K562 (cell line): Measurements from ENCODE around the gene HMG20B. TPM values are rescaled to one million over a fixed set of nuclear protein-coding genes. Genes with fewer than 3 reads are reported as not detected.

Experiments
- ATAC-seq: fragments of 200-7000 bp; cut with Tn5 transposase; 3 replicates; pipeline ENCODE4 v1.9.1; 2020; ENCODE audit warnings: moderate library complexity
- BruUV-seq: library from RNA; stranded (reverse); fragments of 400-500 nt; replicated peaks from 2 replicates; lab custom pipeline; 2021; lab: Mats Ljungman, UMichigan
- CTCF ChIA-PET: fragments of 300-600 bp; formaldehyde crosslinking; extraction: SDS; loops from one replicate; lab custom pipeline; 2021; ENCODE audit warnings: low intra/inter-chr PET ratio; lab: Yijun Ruan, JAX
- POLR2A ChIA-PET: fragments of 300-600, 350-650 bp; sonication (Branson Sonifier 250); formaldehyde crosslinking; extraction: SDS; loops from one replicate; lab custom pipeline; 2021; ENCODE audit warnings: antibody characterized with exemption, inconsistent platforms; lab: Yijun Ruan, JAX
- DNase-seq, 4 experiments: peaks; one replicate each; pipeline versions ENCODE4 v3.0.0 to v3.0.0-alpha.2; 2011 to 2018; ENCODE audit warnings: low spot score in 3 of 4, mixed read lengths in 3 of 4; ENCODE audit errors: extremely low read depth in 1 of 4
- FAIRE-seq: peaks from 2 replicates; lab custom pipeline; 2011; peaks lifted over from hg19 to GRCh38; lab: Jason Lieb, UNC
- H2AFZ ChIP-seq: 2 replicates; pipeline ENCODE4 v1.6.0; 2011; ENCODE audit warnings: low read depth, low read length, control low read depth, inconsistent platforms
- H3K27ac ChIP-seq: fragments of 200-600 bp; 3 replicates; pipeline ENCODE4 v1.8.0; 2011; ENCODE audit warnings: low read depth, mild to moderate bottlenecking, control low read depth, inconsistent platforms, low read length, moderate library complexity, mixed read lengths; ENCODE audit errors: extremely low read depth
- H3K27me3 ChIP-seq, 2 experiments: fragments of 300-600 bp in 1 of 2; 2 replicates in 1 of 2; 3 replicates in 1 of 2; pipeline versions ENCODE4 v1.6.0 to v1.8.0; 2011; ENCODE audit warnings: inconsistent platforms in 2 of 2, low read length in 2 of 2, mild to moderate bottlenecking in 1 of 2, mixed read lengths in 1 of 2, moderate library complexity in 1 of 2; ENCODE audit not compliant: control insufficient read depth in 2 of 2, insufficient read depth in 2 of 2
- H3K36me3 ChIP-seq: fragments of 300-600 bp; 3 replicates; pipeline ENCODE4 v1.8.0; 2011; ENCODE audit warnings: mild to moderate bottlenecking, low read length, inconsistent platforms; ENCODE audit not compliant: control insufficient read depth, insufficient read depth
- H3K4me1 ChIP-seq, 2 experiments: fragments of 200-600 bp in 1 of 2; replicated peaks in 1 of 2; 2 replicates in 1 of 2; 3 replicates in 1 of 2; pipeline versions ENCODE4 v1.5.1 to v1.8.0; 2011; ENCODE audit warnings: inconsistent platforms in 2 of 2, low read length in 2 of 2, mild to moderate bottlenecking in 1 of 2, mixed read lengths in 1 of 2, moderate library complexity in 1 of 2; ENCODE audit not compliant: control insufficient read depth in 2 of 2, insufficient read depth in 2 of 2
- H3K4me2 ChIP-seq: 2 replicates; pipeline ENCODE4 v1.6.1; 2011; ENCODE audit warnings: low read length, control low read depth, inconsistent platforms, mixed read lengths; ENCODE audit not compliant: insufficient read depth
- H3K4me3 ChIP-seq: fragments of 200-600 bp; sonication (generic), shearing (Covaris generic); 2 replicates; pipeline ENCODE4 v1.5.1; 2016; ENCODE audit warnings: control low read depth, inconsistent platforms
- H3K79me2 ChIP-seq: fragments of 200-600 bp; 3 replicates; pipeline ENCODE4 v1.8.0; 2011; ENCODE audit warnings: low read length, inconsistent platforms; ENCODE audit not compliant: control insufficient read depth, insufficient read depth
- H3K9ac ChIP-seq, 2 experiments: 2 replicates each; pipeline versions ENCODE4 v1.6.0 to v1.6.1; 2011; ENCODE audit warnings: low read depth in 2 of 2, low read length in 2 of 2, control low read depth in 1 of 2, inconsistent platforms in 1 of 2, mild to moderate bottlenecking in 1 of 2, mixed read lengths in 1 of 2; ENCODE audit not compliant: insufficient read depth in 1 of 2
- H3K9me1 ChIP-seq: one replicate; pipeline ENCODE4 v1.6.0; 2011; ENCODE audit warnings: inconsistent platforms, mild to moderate bottlenecking, low read length, moderate library complexity; ENCODE audit not compliant: control insufficient read depth, insufficient read depth
- H3K9me3 ChIP-seq: replicated peaks from 2 replicates; pipeline ENCODE4 v1.5.1; 2011; ENCODE audit warnings: low read depth, low read length, inconsistent platforms; ENCODE audit not compliant: control insufficient read depth, insufficient read depth
- H4K20me1 ChIP-seq: replicated peaks from 2 replicates; pipeline ENCODE4 v1.6.1; 2011; ENCODE audit warnings: low read length, inconsistent platforms, mixed read lengths; ENCODE audit not compliant: control insufficient read depth, insufficient read depth
- KLF6 ChIP-seq: fragments of 250-450 bp; sonication (Bioruptor Pico); IDR thresholded peaks from 2 replicates; pipeline ENCODE4 v1.4.0; 2020; ENCODE audit warnings: mild to moderate bottlenecking, moderate library complexity, borderline replicate concordance
- MCM7 ChIP-seq, 2 experiments: fragments of 450-650 bp; IDR thresholded peaks; 2 replicates each; pipeline ENCODE4 v1.6.1; 2016 to 2018
- NR2C1 ChIP-seq, 2 experiments: fragments of 450-650 bp; IDR thresholded peaks; 2 replicates each; pipeline ENCODE4 v1.6.1; 2017; ENCODE audit warnings: mild to moderate bottlenecking in 2 of 2, antibody characterized with exemption in 1 of 2, inconsistent platforms in 1 of 2, missing compliant biosample characterization in 1 of 2, missing genetic modification characterization in 1 of 2
- POLR2A ChIP-seq: fragments of 450-650 bp; conservative IDR thresholded peaks from 2 replicates; pipeline ENCODE4 v1.6.1; 2016
- POLR2AphosphoS2 ChIP-seq: IDR thresholded peaks from 2 replicates; pipeline ENCODE4 v1.6.1; 2012; ENCODE audit warnings: low read length, improper control_type of control experiment
- POLR2G ChIP-seq: fragments of 200-400 bp; formaldehyde crosslinking; IDR thresholded peaks from 2 replicates; pipeline ENCODE4 v1.6.1; 2017; ENCODE audit warnings: low read depth, mild to moderate bottlenecking, antibody characterized with exemption, low read length, moderate library complexity
- RBFOX2 ChIP-seq: fragments of 200-400 bp; formaldehyde crosslinking; IDR thresholded peaks from 2 replicates; pipeline ENCODE4 v1.6.1; 2017; ENCODE audit warnings: low read depth, mild to moderate bottlenecking, low read length, moderate library complexity
- RBM22 ChIP-seq: fragments of 200-400 bp; formaldehyde crosslinking; IDR thresholded peaks from 2 replicates; pipeline ENCODE4 v1.6.1; 2018; ENCODE audit warnings: low read length, low read depth; ENCODE audit not compliant: poor library complexity, severe bottlenecking
- RBM25 ChIP-seq: fragments of 200-400 bp; formaldehyde crosslinking; IDR thresholded peaks from 2 replicates; pipeline ENCODE4 v1.6.1; 2018; ENCODE audit warnings: low read length, low read depth, moderate library complexity; ENCODE audit not compliant: severe bottlenecking
- ZKSCAN8 ChIP-seq: fragments of 200-800 bp; sonication (Bioruptor generic); IDR thresholded peaks from 2 replicates; pipeline ENCODE4 v1.6.1; 2016; ENCODE audit warnings: missing genetic modification characterization, missing compliant biosample characterization
- WGBS: fragments of 100-300 bp; shearing (Covaris generic); methylation state at CpG from one replicate; pipeline ENCODE4 v1.1.6; 2016; ENCODE audit warnings: low coverage, mixed read lengths; ENCODE audit not compliant: insufficient coverage; ENCODE audit errors: missing lambda C conversion rate; 5-methylcytosine and 5-hydroxymethylcytosine counted together
- in situ Hi-C: fragments of 300-500 bp; cut with MboI; formaldehyde crosslinking; loops from 4 replicates; pipeline ENCODE4 v1.15.0; 2018; ENCODE audit warnings: inconsistent platforms, mixed read lengths
- intact Hi-C: fragments of 100-400 bp; cut with micrococcal nuclease; formaldehyde crosslinking; loops from 2 replicates; pipeline ENCODE4 v1.14.2; 2022
- polyA plus RNA-seq, 8 experiments: library from polyadenylated mRNA; depleted of rRNA in 4 of 8; stranded (reverse) in 5 of 8; unstranded in 3 of 8; fragments of >200 nt; fragmentation: Nextera tagmentation in 2 of 8; fragmentation: Illumina TruSeq in 1 of 8; extraction: Ambion mirVana in 2 of 8; extraction: Trizol in 1 of 8; gene quantifications; 2 replicates each; pipeline versions ENCODE4 v1.2.1 to v1.2.3, GENCODE V29; 2011 to 2014; ENCODE audit warnings: inconsistent platforms in 1 of 8, missing spikeins in 1 of 8
- total RNA-seq, 7 experiments: library from RNA; depleted of rRNA in 6 of 7; stranded (reverse); fragments of >200 nt in 6 of 7; fragmentation: Illumina TruSeq in 2 of 7; extraction: Trizol in 2 of 7; gene quantifications; 2 replicates each; pipeline versions ENCODE4 v1.2.1 to v1.2.3, GENCODE V29; 2011 to 2021; ENCODE audit warnings: low replicate concordance in 1 of 7
- TF ChIP-seq, protein P1 (sequence below): conservative IDR thresholded peaks from 2 replicates; pipeline ENCODE4 v1.6.1; 2011; ENCODE audit warnings: low read depth, mild to moderate bottlenecking, low read length; ENCODE audit not compliant: control insufficient read depth

The HMG20B gene
- total and polyA plus RNA-seq, 9 of the 15 experiments (the other 6 are each of a cell fraction or from before 2014, with no cell fraction given) = 0.35 to 172 (median 38.6) TPM

DNA sequence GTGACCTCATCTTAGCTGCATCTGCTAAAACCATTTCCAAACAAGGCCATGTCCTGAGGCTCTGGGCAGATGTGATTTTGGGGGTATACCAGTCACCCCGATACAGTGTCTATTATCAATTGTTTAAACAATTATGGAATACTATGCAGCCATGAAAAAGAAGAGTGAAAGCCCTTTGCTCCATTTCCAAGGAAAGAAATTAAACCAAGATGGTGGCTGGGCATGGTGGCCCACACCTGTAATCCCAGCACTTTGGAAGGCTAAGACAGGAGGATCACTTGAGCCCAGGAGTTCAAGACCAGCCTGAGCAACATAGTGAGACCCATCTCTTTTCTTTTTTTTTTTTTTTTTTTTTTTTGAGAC, 33.0 kb upstream of the HMG20B start (continued):
- TF ChIP-seq, protein P1, sequence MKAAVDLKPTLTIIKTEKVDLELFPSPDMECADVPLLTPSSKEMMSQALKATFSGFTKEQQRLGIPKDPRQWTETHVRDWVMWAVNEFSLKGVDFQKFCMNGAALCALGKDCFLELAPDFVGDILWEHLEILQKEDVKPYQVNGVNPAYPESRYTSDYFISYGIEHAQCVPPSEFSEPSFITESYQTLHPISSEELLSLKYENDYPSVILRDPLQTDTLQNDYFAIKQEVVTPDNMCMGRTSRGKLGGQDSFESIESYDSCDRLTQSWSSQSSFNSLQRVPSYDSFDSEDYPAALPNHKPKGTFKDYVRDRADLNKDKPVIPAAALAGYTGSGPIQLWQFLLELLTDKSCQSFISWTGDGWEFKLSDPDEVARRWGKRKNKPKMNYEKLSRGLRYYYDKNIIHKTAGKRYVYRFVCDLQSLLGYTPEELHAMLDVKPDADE = no peak
- TF ChIP-seq RBM25 = peak; percentile 89

DNA sequence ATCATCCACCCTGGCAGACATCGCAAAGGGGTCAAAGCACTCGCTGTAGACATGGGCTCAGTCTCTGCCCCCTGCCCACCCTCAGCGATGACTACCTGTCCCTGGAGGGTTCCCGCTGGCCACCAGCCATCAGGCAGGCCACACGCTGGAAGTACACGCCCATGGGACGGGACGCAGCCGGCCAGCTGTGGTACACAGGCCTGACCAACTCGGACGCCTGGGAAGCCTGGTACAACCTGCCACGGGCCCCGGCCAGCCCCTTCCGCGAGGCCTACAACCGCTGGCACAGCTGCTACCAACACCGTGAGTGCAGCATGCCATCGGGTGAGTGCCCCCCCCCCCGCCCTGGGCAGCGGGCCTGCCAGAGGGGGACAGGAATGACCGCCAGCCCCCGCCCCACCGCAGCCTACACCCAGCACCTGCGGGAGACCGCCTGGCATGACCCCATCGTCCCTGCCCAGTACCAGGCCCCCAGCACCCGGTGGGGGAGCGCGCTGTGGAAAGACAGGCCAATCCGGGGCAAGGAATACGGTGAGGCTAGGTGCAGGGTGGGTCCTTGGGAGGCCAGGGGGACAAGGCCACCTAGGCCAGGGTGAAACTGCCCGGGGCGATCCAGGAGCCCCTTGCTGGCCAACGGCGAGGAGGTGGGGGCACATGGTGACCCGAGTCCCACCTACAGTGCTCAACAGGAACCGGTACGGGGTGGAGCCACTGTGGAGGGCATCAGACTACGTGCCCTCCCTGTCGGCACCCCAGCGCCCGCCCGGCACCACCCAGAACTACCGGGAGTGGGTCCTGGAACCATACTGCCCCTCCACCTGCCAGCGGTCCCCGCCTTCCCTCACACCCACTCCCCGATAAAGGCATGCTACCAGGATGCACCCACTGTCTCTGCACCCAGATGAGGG, 29.3 kb upstream of the HMG20B start:
- WGBS = 95% methylated on average over 25 of the region's 47 CpGs
- peaks cover 53% of the 10 kb centered on the region; the same call in 2 of the 3 replicates for H3K36me3 ChIP-seq
- H3K9me1 ChIP-seq = no peaks in the 10 kb centered on the region
- ChIA-PET CTCF (interaction anchor here (0.9 kb wide), 1 partner anchor 76 kb away, joined by 5 read pairs; no protein-coding TSS in a partner anchor), POLR2A (interaction anchor here (0.6 to 0.7 kb wide), 2 partner anchors 13 to 64 kb away, joined by 3 read pairs; no protein-coding TSS in a partner anchor)
- no peaks in the 10 kb centered on the region for H3K79me2 ChIP-seq
- H3K9me3 ChIP-seq = no peaks in the 10 kb centered on the region
- in situ Hi-C loops (no loop called here), intact Hi-C loops (loop anchor here (10.0 kb wide), 1 partner anchor 61 kb away; the partner anchor contains the start of gene TBXA2R)
- no peak overlapping the region for H2AFZ ChIP-seq
- H3K9ac ChIP-seq = peak overlapping the region in 1 of 2 experiments; percentile 45; a peak in 1 of 4 replicates
- FAIRE-seq (no peak), ATAC-seq (no peak), DNase-seq (no peak)
- H4K20me1 ChIP-seq = peaks cover 5% of the 10 kb centered on the region; the same call in 1 of the 2 replicates
- no peak for TF ChIP-seq ZKSCAN8 (CRISPR knock-in tag)
- TF ChIP-seq RBM22 = peak; percentile 52
- TF ChIP-seq RBFOX2 = peak; percentile 37; the same call in 1 of the 2 replicates
- 0 out of 2 replicates have a peak, but pooled peaks have one; percentile 5 for TF ChIP-seq POLR2AphosphoS2
- peak; percentile 19; the same call in 1 of the 2 replicates for TF ChIP-seq POLR2A
- TF ChIP-seq POLR2G = peak; percentile 64; the same call in 1 of the 2 replicates
- TF ChIP-seq NR2C1 (IDR thresholded peaks at IDR 0.05) = no peak
- TF ChIP-seq NR2C1 (tag; IDR thresholded peaks at IDR 0.05) = no peak
- no peak for TF ChIP-seq MCM7 (IDR thresholded peaks at IDR 0.05)
- no peak for TF ChIP-seq KLF6 (CRISPR knock-in tag)
- no peak overlapping the region for H3K4me3 ChIP-seq
- H3K4me2 ChIP-seq = no peak overlapping the region
- no peak overlapping the region for H3K27ac ChIP-seq
- no TSS peak for BruUV-seq
- no peaks in the 10 kb centered on the region for H3K27me3 ChIP-seq
- H3K4me1 ChIP-seq = peaks cover 7 to 58% of the 10 kb centered on the region in 2 experiments; a peak in 3 of 5 replicates
